GM12878 (cell line): ENCODE results near the gene PACS1. TPM values are rescaled to one million over a fixed set of nuclear protein-coding genes. Genes with fewer than 3 reads are reported as not detected.

ENCODE experiments used
- ATAC-seq: fragments of 200-7000 bp; cut with Tn5 transposase; 3 replicates; pipeline ENCODE4 v1.9.1; 2020; ENCODE audit warnings: mild to moderate bottlenecking, moderate library complexity
- BruUV-seq: library from RNA; stranded (reverse); fragments of 400-500 nt; replicated peaks from 2 replicates; lab custom pipeline; 2021; lab: Mats Ljungman, UMichigan
- CTCF ChIA-PET: fragments of 300-600 bp; sonication (Branson Sonifier 250); formaldehyde crosslinking; extraction: SDS; loops from one replicate; lab custom pipeline; 2021; ENCODE audit warnings: inconsistent platforms; lab: Yijun Ruan, JAX
- POLR2A ChIA-PET: fragments of 350-600 bp; formaldehyde crosslinking; extraction: SDS; loops from one replicate; lab custom pipeline; 2021; ENCODE audit warnings: inconsistent platforms; lab: Charles Lee
- RAD21 ChIA-PET: fragments of 300-600 bp; sonication (Branson Sonifier 250); formaldehyde crosslinking; loops from one replicate; lab custom pipeline; 2023; ENCODE audit warnings: antibody characterized with exemption; ENCODE audit not compliant: unreplicated experiment; lab: Charles Lee
- SMC1A ChIA-PET: fragments of 300-600 bp; sonication (Branson Sonifier 250); formaldehyde crosslinking; loops from one replicate; lab custom pipeline; 2023; ENCODE audit not compliant: unreplicated experiment, uncharacterized antibody; lab: Charles Lee
- DNase-seq: peaks from one replicate; pipeline ENCODE4 v3.0.0-alpha.2; 2011; ENCODE audit warnings: low read depth, low spot score
- FAIRE-seq: peaks from 3 replicates; lab custom pipeline; 2011; peaks lifted over from hg19 to GRCh38; lab: Jason Lieb, UNC
- H2AFZ ChIP-seq: 2 replicates; pipeline ENCODE4 v1.6.0; 2011; ENCODE audit warnings: low read depth, low read length, control low read depth; ENCODE audit not compliant: control insufficient read depth
- H3K27ac ChIP-seq: 2 replicates; pipeline ENCODE4 v1.5.1; 2011; ENCODE audit warnings: control low read depth; ENCODE audit not compliant: control insufficient read depth, insufficient read depth
- H3K27me3 ChIP-seq, 2 experiments: replicated peaks in 1 of 2; 2 replicates each; pipeline versions ENCODE4 v1.6.0 to v1.6.1; 2011; ENCODE audit warnings: low read length in 1 of 2; ENCODE audit not compliant: control insufficient read depth in 2 of 2, insufficient read depth in 2 of 2
- H3K36me3 ChIP-seq, 2 experiments: 2 replicates each; pipeline ENCODE4 v1.5.1; 2011; ENCODE audit warnings: low read length in 1 of 2; ENCODE audit not compliant: control insufficient read depth in 2 of 2, insufficient read depth in 2 of 2
- H3K4me1 ChIP-seq: 2 replicates; pipeline ENCODE4 v1.6.1; 2011; ENCODE audit warnings: mild to moderate bottlenecking, low read length, moderate library complexity, mixed read lengths; ENCODE audit not compliant: control insufficient read depth, insufficient read depth
- H3K4me2 ChIP-seq: 2 replicates; pipeline ENCODE4 v1.6.0; 2011; ENCODE audit warnings: control low read depth; ENCODE audit not compliant: control insufficient read depth, insufficient read depth
- H3K4me3 ChIP-seq: fragments of 200-600 bp; sonication (generic); 2 replicates; pipeline ENCODE4 v1.5.1; 2016
- H3K79me2 ChIP-seq: 2 replicates; pipeline ENCODE4 v1.6.0; 2011; ENCODE audit warnings: low read length; ENCODE audit not compliant: control insufficient read depth, insufficient read depth
- H3K9ac ChIP-seq: 2 replicates; pipeline ENCODE4 v1.8.0; 2011; ENCODE audit warnings: low read length, control low read depth, mixed read lengths; ENCODE audit not compliant: control insufficient read depth, insufficient read depth
- H3K9me3 ChIP-seq: replicated peaks from 3 replicates; pipeline ENCODE4 v1.5.1; 2011; ENCODE audit warnings: mild to moderate bottlenecking, low read length; ENCODE audit not compliant: control insufficient read depth, insufficient read depth
- H4K20me1 ChIP-seq: 2 replicates; pipeline ENCODE4 v1.6.0; 2011; ENCODE audit not compliant: control insufficient read depth, insufficient read depth
- BRCA1 ChIP-seq: IDR thresholded peaks from 2 replicates; pipeline ENCODE4 v1.6.1; 2011; ENCODE audit warnings: low read depth, low read length, improper control_type of control experiment
- CHD1 ChIP-seq: IDR thresholded peaks from 2 replicates; pipeline ENCODE4 v1.6.1; 2012; ENCODE audit warnings: low read depth, low read length, improper control_type of control experiment
- FOXM1 ChIP-seq: IDR thresholded peaks from 2 replicates; pipeline ENCODE4 v1.6.1; 2012; ENCODE audit warnings: low read depth, mild to moderate bottlenecking, inconsistent platforms, low read length, moderate library complexity
- IKZF2 ChIP-seq, 2 experiments: fragments of 450-650 bp; IDR thresholded peaks; 2 replicates each; pipeline ENCODE4 v1.6.1; 2017; ENCODE audit warnings: mild to moderate bottlenecking in 2 of 2, moderate library complexity in 2 of 2
- KAT2A ChIP-seq: conservative IDR thresholded peaks from 2 replicates; pipeline ENCODE4 v1.6.1; 2011; ENCODE audit warnings: low read depth, low read length; ENCODE audit not compliant: control insufficient read depth
- SIN3A ChIP-seq: IDR thresholded peaks from 2 replicates; pipeline ENCODE4 v1.6.1; 2012; ENCODE audit warnings: low read depth, low read length, improper control_type of control experiment
- SMC3 ChIP-seq: IDR thresholded peaks from 2 replicates; pipeline ENCODE4 v1.6.1; 2011; ENCODE audit warnings: low read length, improper control_type of control experiment, borderline replicate concordance
- TCF7 ChIP-seq: IDR thresholded peaks from 2 replicates; pipeline ENCODE4 v1.6.1; 2014; ENCODE audit warnings: antibody characterized with exemption, borderline replicate concordance
- ZNF274 ChIP-seq: IDR thresholded peaks from one replicate; pipeline ENCODE4 v1.8.0; 2011; ENCODE audit not compliant: insufficient read length, insufficient read depth
- WGBS: methylation state at CpG from one replicate; pipeline ENCODE4 v1.1.6; 2016; ENCODE audit warnings: low lambda C conversion rate; ENCODE audit not compliant: insufficient replicate concordance, insufficient coverage; ENCODE audit errors: missing lambda C conversion rate; 5-methylcytosine and 5-hydroxymethylcytosine counted together
- in situ Hi-C: fragments of 300-500 bp; cut with MboI; formaldehyde crosslinking; loops from 9 replicates; pipeline ENCODE4 v1.14.3; 2018; ENCODE audit warnings: mixed read lengths
- intact Hi-C: fragments of 100-400 bp; cut with micrococcal nuclease; formaldehyde crosslinking; loops from one replicate; pipeline ENCODE4 v1.14.2; 2022; ENCODE audit not compliant: unreplicated experiment
- polyA plus RNA-seq, 11 experiments: library from polyadenylated mRNA; depleted of rRNA in 4 of 11; unstranded in 6 of 11; stranded (reverse) in 5 of 11; fragments of >200 nt; fragmentation: Nextera tagmentation in 4 of 11; fragmentation: Illumina TruSeq in 1 of 11; extraction: Ambion mirVana in 4 of 11; extraction: Trizol in 1 of 11; gene quantifications; 1 replicate in 1 of 11; 2 replicates in 10 of 11; pipeline versions ENCODE4 v1.2.1 to v1.2.3, GENCODE V29; 2011 to 2016; ENCODE audit warnings: inconsistent platforms in 2 of 11, missing spikeins in 2 of 11, low read depth in 1 of 11
- total RNA-seq, 4 experiments: library from RNA; depleted of rRNA in 3 of 4; stranded (reverse); fragments of >200 nt in 3 of 4; fragmentation: Illumina TruSeq in 1 of 4; extraction: Trizol in 1 of 4; gene quantifications; 2 replicates each; pipeline versions ENCODE4 v1.2.1 to v1.2.3, GENCODE V29; 2013 to 2021
- TF ChIP-seq, protein P1 (sequence below): IDR thresholded peaks from 2 replicates; pipeline ENCODE4 v1.6.1; 2011; ENCODE audit warnings: low read depth, low read length, improper control_type of control experiment, borderline replicate concordance
- TF ChIP-seq, protein P2 (sequence below): fragments of 450-650 bp; formaldehyde crosslinking; IDR thresholded peaks from 2 replicates; pipeline ENCODE4 v1.4.0; 2020; ENCODE audit warnings: mild to moderate bottlenecking, moderate library complexity
- TF ChIP-seq, protein P3 (sequence below): IDR thresholded peaks from 2 replicates; pipeline ENCODE4 v1.6.1; 2012; ENCODE audit warnings: low read depth, low read length, improper control_type of control experiment

The PACS1 gene
- total and polyA plus RNA-seq, 10 of the 15 experiments (the other 5 are each of a cell fraction or from before 2014, with no cell fraction given) = 1.1 to 74.3 (median 17.9) TPM

- ATAC-seq = no peak
- SMC1A ChIA-PET = no interaction called here
- Histone ChIP-seq H3K9me3 (no peaks in the 10 kb centered on the region), H4K20me1 (no peaks in the 10 kb centered on the region), H3K27me3 (no peaks in the 10 kb centered on the region), H3K4me2 (no peak overlapping the region), H3K36me3 (peaks cover 9 to 20% of the 10 kb centered on the region in 2 experiments), H3K27ac (no peak overlapping the region), H3K79me2 (no peaks in the 10 kb centered on the region), H3K4me1 (no peaks in the 10 kb centered on the region), H2AFZ (no peak overlapping the region)
- RAD21 ChIA-PET = no interaction called here
- no peak for FAIRE-seq
- POLR2A ChIA-PET = no interaction called here
- DNase-seq = no peak
- in situ Hi-C loops = no loop called here
- BruUV-seq = no TSS peak
- WGBS = 86% methylated on average over 25 of the region's 25 CpGs
- intact Hi-C loops = no loop called here
- CTCF ChIA-PET = interaction anchor here (0.7 kb wide), 1 partner anchor 19 kb away, joined by 3 read pairs; no protein-coding TSS in a partner anchor
- TF ChIP-seq BRCA1 = no peak
- TF ChIP-seq, protein P1, sequence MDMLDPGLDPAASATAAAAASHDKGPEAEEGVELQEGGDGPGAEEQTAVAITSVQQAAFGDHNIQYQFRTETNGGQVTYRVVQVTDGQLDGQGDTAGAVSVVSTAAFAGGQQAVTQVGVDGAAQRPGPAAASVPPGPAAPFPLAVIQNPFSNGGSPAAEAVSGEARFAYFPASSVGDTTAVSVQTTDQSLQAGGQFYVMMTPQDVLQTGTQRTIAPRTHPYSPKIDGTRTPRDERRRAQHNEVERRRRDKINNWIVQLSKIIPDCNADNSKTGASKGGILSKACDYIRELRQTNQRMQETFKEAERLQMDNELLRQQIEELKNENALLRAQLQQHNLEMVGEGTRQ = no peak
- no peak for TF ChIP-seq CHD1
- TF ChIP-seq KAT2A = no peak
- TF ChIP-seq, protein P2, sequence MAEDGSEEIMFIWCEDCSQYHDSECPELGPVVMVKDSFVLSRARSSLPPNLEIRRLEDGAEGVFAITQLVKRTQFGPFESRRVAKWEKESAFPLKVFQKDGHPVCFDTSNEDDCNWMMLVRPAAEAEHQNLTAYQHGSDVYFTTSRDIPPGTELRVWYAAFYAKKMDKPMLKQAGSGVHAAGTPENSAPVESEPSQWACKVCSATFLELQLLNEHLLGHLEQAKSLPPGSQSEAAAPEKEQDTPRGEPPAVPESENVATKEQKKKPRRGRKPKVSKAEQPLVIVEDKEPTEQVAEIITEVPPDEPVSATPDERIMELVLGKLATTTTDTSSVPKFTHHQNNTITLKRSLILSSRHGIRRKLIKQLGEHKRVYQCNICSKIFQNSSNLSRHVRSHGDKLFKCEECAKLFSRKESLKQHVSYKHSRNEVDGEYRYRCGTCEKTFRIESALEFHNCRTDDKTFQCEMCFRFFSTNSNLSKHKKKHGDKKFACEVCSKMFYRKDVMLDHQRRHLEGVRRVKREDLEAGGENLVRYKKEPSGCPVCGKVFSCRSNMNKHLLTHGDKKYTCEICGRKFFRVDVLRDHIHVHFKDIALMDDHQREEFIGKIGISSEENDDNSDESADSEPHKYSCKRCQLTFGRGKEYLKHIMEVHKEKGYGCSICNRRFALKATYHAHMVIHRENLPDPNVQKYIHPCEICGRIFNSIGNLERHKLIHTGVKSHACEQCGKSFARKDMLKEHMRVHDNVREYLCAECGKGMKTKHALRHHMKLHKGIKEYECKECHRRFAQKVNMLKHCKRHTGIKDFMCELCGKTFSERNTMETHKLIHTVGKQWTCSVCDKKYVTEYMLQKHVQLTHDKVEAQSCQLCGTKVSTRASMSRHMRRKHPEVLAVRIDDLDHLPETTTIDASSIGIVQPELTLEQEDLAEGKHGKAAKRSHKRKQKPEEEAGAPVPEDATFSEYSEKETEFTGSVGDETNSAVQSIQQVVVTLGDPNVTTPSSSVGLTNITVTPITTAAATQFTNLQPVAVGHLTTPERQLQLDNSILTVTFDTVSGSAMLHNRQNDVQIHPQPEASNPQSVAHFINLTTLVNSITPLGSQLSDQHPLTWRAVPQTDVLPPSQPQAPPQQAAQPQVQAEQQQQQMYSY (CRISPR knock-in tag) = no peak
- no peak for TF ChIP-seq FOXM1
- TF ChIP-seq, protein P3, sequence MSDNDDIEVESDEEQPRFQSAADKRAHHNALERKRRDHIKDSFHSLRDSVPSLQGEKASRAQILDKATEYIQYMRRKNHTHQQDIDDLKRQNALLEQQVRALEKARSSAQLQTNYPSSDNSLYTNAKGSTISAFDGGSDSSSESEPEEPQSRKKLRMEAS = no peak
- TF ChIP-seq SIN3A = no peak
- TF ChIP-seq SMC3 = no peak
- TF ChIP-seq TCF7 = no peak
- no peak for TF ChIP-seq IKZF2 (IDR thresholded peaks at IDR 0.05)
- TF ChIP-seq ZNF274 = no peak
- TF ChIP-seq, all 136 proteins: peak for 0
- no peak overlapping the region for H3K9ac ChIP-seq
- no peak overlapping the region for H3K4me3 ChIP-seq
Observed at GRCh38 chr11:66239998-66240780, 170.1 kb downstream of the PACS1 start.
